Activated gamma-delta T cell treated with Interleukin-2 at 50 U/mL for 16 hours (primary cell): ENCODE measurements around the gene LIN7B.
"Not testable (repeated sequence)": the region's sequence is repeated elsewhere in the genome, so short reads cannot be mapped to it uniquely, and the experiment has no call there.

ENCODE experiments used
- DNase-seq: peaks from one replicate; pipeline ENCODE4 v3.0.0-alpha.2; 2020

Gene LIN7B

DNA sequence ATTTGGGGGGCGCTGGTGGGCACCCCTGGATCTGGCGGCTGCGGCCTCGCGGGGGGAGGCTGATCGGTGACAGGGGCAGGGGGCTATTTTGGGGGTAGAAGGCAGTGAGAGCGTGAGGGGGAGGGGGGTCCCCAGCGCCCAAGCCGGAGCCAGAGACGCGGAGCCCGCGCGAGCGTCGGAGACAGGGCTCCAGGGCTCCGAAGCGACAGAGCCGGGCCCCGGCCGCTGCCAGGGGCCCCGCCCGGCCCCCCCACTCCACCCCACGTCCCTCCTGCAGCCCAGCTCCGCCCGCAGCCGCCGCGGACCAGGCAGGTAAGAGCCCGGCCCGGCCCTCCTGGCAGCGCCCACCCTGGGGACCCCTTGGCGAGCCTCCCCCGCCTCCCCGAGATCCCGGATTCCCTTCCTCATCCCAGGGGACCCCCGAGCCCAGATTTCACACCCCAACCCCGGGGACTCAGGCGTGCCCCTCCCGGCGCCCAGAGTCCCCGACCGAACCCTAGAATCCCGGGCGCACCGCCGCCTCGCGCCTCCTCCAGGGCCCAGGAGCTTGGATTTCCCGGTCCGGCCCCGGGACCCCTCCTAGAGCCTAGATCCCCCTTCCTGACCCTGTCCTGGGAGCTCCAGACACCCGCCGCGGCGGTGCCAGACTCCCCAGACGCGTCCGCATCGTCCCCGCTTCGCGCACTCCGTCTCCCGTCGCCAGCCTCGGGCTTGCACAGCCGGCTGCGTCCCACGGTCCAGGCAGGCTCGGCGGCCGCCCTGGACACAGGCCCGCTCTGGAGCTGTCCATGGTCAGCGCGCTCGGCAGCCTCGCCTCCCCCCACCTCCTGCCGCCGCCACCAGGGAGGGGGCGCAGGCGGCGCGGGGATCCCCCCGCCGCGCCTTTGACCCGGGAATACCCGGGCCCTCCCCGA lies 5.5 kb downstream of the LIN7B start, which contains the start of gene PPFIA3:
TSS of gene PPFIA3 (plus strand) at position 134 of the 914 bp plus-strand sequence. CDS start 8,330 bp downstream, outside the sequence.
- DNase-seq: no peak

DNA sequence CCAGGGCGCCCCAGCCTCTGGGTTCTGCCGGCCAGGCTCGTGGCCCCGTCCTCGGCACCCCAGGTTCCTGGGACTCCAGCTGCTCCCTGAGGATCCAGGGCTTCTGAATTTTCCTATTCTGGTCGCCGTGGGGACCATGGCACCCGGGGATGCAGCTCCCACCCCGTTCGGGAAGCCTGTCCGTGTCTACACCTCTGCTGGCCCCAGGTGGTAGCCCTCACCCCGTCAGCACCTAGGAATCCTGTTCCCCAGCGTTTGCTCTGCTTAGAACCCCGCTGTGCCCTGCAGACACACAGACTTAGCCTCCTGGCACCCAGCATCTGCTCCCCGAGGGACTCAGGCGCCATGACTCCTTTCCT lies 6.1 kb downstream of the LIN7B start:
- DNase-seq: no peak

- no peak for DNase-seq
Observed at GRCh38 chr19:49120868-49121267, 6.7 kb downstream of the LIN7B start.

GRCh38 chr19:49121841-49122240 lies 7.7 kb downstream of the LIN7B start:
- not testable (repeated sequence) for DNase-seq

- not testable (repeated sequence) for DNase-seq
Observed at GRCh38 chr19:49123285-49123684, 9.1 kb downstream of the LIN7B start.

GRCh38 chr19:49125025-49125731 lies 11.0 kb downstream of the LIN7B start:
- no peak for DNase-seq

DNA sequence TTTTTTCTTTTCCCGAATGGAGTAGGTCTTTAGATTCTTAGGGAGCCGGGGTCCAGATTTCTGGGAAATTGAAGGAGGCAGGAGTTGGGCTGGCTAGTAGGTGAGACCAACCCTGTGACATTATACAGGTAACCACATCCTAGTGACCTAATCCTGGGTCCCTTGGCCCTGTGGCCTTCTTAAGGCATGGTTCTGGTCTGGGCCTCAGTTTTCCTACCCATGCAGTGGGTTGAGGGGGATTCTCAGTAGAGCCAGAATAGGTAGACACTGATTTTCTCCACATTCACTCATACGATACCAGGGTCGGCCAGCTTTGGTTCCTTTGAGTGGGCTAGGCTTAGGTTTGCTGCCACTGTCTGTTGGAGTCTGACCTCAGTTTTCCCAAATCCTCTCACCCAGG lies 12.4 kb downstream of the LIN7B start:
- DNase-seq: no peak

DNA sequence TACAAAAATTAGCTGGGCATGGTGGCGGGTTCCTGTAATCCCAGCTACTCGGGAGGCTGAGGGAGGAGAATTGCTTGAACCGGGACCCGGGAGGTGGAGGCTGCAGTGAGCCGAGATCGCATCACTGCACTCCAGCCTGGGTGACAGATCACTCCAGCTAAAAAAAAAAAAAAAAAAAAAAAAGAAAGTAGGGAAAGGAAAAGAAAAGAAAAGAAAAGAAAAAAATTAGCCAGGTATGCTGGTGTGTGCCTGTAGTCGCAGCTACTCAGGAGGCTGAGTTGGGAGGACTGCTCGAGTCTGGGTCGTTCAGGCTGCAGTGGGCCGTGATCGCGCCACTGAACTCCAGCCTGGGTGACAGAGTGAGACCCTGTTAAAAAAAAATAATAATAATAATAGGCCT lies 13.1 kb downstream of the LIN7B start:
- not testable (repeated sequence) for DNase-seq

DNA sequence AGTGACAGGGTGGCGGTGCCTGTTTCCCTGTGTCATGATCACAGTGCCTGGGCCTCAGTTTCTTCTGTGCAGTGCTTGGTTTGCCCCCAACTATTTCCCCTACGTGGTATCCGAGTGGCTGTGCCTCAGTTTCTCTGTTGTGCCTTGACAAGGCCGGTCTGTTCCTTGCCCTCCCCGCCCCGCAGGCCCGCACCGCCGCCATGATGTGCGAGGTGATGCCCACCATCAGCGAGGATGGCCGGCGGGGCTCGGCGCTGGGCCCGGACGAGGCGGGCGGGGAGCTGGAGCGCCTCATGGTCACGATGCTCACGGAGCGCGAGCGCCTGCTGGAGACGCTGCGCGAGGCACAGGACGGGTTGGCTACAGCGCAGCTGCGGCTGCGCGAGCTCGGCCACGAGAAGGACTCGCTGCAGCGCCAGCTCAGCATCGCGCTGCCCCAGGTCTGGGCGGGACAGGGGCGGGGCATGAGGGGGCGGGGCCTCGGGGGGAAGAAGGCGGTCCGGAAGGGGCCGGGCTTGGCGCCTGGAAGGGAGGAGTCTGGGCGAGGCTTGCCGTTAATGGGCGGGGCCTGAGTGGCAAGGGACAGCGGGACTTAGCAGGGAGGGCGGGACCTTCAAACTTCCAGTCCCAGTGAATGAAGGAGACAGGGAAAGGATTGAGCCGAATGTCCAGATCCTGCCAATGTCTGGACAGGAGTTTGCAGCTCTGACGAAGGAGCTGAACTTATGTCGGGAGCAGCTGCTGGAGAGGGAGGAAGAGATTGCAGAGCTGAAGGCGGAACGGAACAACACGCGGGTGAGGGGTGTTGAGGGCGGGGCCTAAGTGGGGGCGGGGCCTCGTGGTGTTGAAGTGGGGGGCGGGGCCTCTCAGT lies 13.7 kb downstream of the LIN7B start:
- DNase-seq: peak; percentile 91

GRCh38 chr19:49128545-49129237 lies 14.5 kb downstream of the LIN7B start:
- DNase-seq: no peak

DNA sequence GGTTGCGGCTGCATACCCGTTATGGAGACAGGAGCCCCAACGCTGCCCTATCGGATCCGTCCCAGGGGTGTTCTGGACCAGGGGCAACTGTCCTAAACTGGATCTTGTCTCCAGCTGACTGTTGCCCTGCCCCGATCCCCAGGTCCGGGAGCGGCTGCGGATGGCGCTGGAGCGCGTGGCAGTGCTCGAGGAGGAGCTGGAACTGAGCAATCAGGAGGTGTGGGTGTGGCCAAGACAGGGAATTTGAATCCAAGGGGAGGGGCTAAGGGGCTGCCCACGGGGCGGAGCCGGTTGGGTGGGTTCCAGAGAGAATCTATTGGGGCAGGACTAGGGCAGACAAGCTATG lies 15.0 kb downstream of the LIN7B start:
- DNase-seq: no peak

- no peak for DNase-seq
Observed at GRCh38 chr19:49130325-49130724, 16.2 kb downstream of the LIN7B start.

GRCh38 chr19:49132974-49133609 lies 18.9 kb downstream of the LIN7B start:
- DNase-seq: no peak

GRCh38 chr19:49133621-49134454 lies 19.7 kb downstream of the LIN7B start:
- DNase-seq: no peak

DNA sequence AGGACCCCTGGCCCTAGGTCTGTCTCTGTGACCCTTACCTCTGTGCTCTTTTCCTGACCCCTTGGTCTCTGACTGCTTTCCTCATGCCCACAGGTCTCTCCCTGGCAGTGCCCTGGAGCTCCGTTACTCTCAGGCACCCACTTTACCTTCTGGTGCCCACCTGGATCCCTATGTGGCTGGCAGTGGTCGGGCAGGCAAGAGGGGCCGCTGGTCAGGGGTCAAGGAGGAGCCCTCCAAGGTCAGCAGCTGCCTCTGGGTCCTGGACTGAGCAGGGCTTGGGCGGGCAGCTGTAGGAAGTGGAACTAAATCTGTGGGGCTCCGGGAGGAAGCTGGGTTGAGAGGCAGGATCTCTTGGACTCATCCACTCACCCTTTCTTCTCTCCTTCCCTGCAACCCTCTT lies 21.5 kb downstream of the LIN7B start:
- DNase-seq: no peak

- no peak for DNase-seq
Observed at GRCh38 chr19:49136771-49137171, 22.6 kb downstream of the LIN7B start.

DNA sequence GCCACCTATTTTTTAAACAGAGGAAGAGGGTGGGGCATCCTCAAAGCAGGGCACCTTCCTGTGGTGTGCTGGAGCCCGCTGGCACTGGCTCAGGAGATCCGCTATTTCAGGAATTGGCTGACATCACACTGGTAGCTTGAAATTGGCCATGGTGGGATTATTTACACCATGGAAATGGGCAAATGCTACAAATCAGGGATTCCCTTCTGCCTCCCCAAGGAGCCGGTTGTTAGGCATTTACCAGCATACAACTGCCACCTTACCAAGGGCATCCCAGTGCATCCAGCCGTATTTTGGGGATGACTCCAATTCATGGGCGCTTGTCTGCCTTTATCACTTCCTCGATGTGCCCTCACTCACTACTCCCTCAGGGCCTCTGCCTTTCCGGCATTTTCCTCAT lies 26.8 kb downstream of the LIN7B start:
- no peak for DNase-seq

DNA sequence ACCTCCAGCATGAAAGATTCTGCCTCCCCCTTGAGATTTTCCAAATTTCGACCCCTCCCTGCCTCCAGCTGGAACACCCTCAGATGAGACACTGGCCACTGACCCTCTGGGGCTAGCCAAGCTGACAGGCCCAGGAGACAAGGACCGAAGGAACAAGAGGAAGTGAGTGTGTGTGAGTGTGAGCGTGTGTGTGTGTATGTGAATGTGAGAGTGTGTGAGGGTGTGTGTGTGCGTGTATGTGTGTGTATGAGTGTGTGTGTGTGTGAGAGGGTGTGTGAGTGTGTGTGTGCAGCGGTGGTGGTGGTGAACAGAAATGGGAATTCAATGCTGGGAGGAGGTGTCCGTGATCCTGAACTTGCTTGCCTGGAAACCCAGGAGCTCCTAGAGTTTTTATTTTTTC lies 27.2 kb downstream of the LIN7B start:
- DNase-seq: no peak

GRCh38 chr19:49142866-49143335 lies 28.7 kb downstream of the LIN7B start:
- DNase-seq: peak; percentile 51

GRCh38 chr19:49145573-49146407 lies 31.6 kb downstream of the LIN7B start:
- DNase-seq: peak; percentile 76
